HCT116 (cell line): Measurements from ENCODE around the gene CCDC120. TPM values are rescaled to one million over a fixed set of nuclear protein-coding genes. Genes with fewer than 3 reads are reported as not detected.

Experiments used
- ATAC-seq: fragments of 200-7000 bp; cut with Tn5 transposase; 2 replicates; pipeline ENCODE4 v1.9.1; 2020; ENCODE audit warnings: mild to moderate bottlenecking, moderate library complexity
- BruUV-seq: library from RNA; stranded (reverse); fragments of 400-500 nt; replicated peaks from 2 replicates; lab custom pipeline; 2021; lab: Mats Ljungman, UMichigan
- CTCF ChIA-PET: fragments of 300-600 bp; sonication (Branson Sonifier 250); formaldehyde crosslinking; loops from one replicate; lab custom pipeline; 2021; ENCODE audit warnings: antibody characterized with exemption; lab: Charles Lee
- POLR2A ChIA-PET: fragments of 300-600, 350-600 bp; sonication (Branson Sonifier 250); formaldehyde crosslinking; loops from one replicate; lab custom pipeline; 2021; ENCODE audit warnings: antibody characterized with exemption; lab: Charles Lee
- RAD21 ChIA-PET, 2 experiments: fragments of 300-600 bp; sonication (Branson Sonifier 250); formaldehyde crosslinking; loops; one replicate each; lab custom pipeline; 2023; ENCODE audit warnings: low total read pairs in 2 of 2; ENCODE audit not compliant: uncharacterized antibody in 2 of 2, unreplicated experiment in 2 of 2, low non-redundant PET in 1 of 2; lab: Charles Lee
- DNase-seq: peaks from one replicate; pipeline ENCODE4 v3.0.0-alpha.2; 2010; ENCODE audit warnings: low read depth, low spot score
- H2AFZ ChIP-seq: fragments of 200-600 bp; shearing (Covaris generic), sonication (generic); 2 replicates; pipeline ENCODE4 v1.6.1; 2017; ENCODE audit warnings: low read depth, mixed run types, mixed read lengths, antibody characterized with exemption, low read length; ENCODE audit not compliant: poor library complexity, severe bottlenecking
- H3K27ac ChIP-seq: 2 replicates; pipeline ENCODE4 v1.5.1; 2012; ENCODE audit warnings: low read depth, low read length
- H3K27me3 ChIP-seq: fragments of 200-600 bp; sonication (generic); 2 replicates; pipeline ENCODE4 v1.6.1; 2016; ENCODE audit warnings: mixed run types, low read length, mixed read lengths; ENCODE audit not compliant: insufficient read depth
- H3K36me3 ChIP-seq, 2 experiments: fragments of 200-500 bp in 1 of 2; fragments of 200-600 bp in 1 of 2; sonication (Bioruptor generic) in 1 of 2; sonication (generic) in 1 of 2; 2 replicates each; pipeline versions ENCODE4 v1.5.1 to v1.6.1; 2014 to 2016; ENCODE audit warnings: low read length in 2 of 2, inconsistent platforms in 1 of 2, mixed read lengths in 1 of 2, mixed run types in 1 of 2; ENCODE audit not compliant: insufficient read depth in 2 of 2, control insufficient read depth in 1 of 2
- H3K4me1 ChIP-seq, 2 experiments: fragments of 200-600 bp in 1 of 2; sonication (generic) in 1 of 2; 2 replicates each; pipeline versions ENCODE4 v1.5.1 to v1.6.1; 2012 to 2017; ENCODE audit warnings: low read length in 2 of 2, inconsistent platforms in 1 of 2, mild to moderate bottlenecking in 1 of 2, mixed read lengths in 1 of 2, mixed run types in 1 of 2, moderate library complexity in 1 of 2; ENCODE audit not compliant: insufficient read depth in 2 of 2, control insufficient read depth in 1 of 2
- H3K4me2 ChIP-seq: fragments of 200-600 bp; sonication (generic); 2 replicates; pipeline ENCODE4 v1.6.1; 2017; ENCODE audit warnings: mixed run types, low read length, mixed read lengths
- H3K4me3 ChIP-seq, 2 experiments: fragments of 200-600 bp in 1 of 2; sonication (generic) in 1 of 2; replicated peaks in 1 of 2; 2 replicates each; pipeline ENCODE4 v1.5.1; 2011 to 2016; ENCODE audit warnings: low read length in 2 of 2, control low read depth in 1 of 2, low read depth in 1 of 2, mild to moderate bottlenecking in 1 of 2, mixed read lengths in 1 of 2, mixed run types in 1 of 2
- H3K79me2 ChIP-seq: fragments of 200-600 bp; sonication (generic); 2 replicates; pipeline ENCODE4 v1.6.1; 2017; ENCODE audit warnings: mild to moderate bottlenecking, mixed run types, low read length, moderate library complexity, mixed read lengths; ENCODE audit not compliant: insufficient read depth
- H3K9ac ChIP-seq: fragments of 200-600 bp; sonication (generic); 2 replicates; pipeline ENCODE4 v1.6.1; 2016; ENCODE audit warnings: low read length, mixed read lengths
- H3K9me2 ChIP-seq: fragments of 200-600 bp; sonication (generic), shearing (Covaris generic); 2 replicates; pipeline ENCODE4 v1.6.1; 2017; ENCODE audit warnings: mixed run types, mild to moderate bottlenecking, moderate library complexity; ENCODE audit not compliant: insufficient read depth
- H3K9me3 ChIP-seq, 2 experiments: fragments of 200-500 bp in 1 of 2; fragments of 200-600 bp in 1 of 2; sonication (Bioruptor generic) in 1 of 2; sonication (generic) in 1 of 2; 2 replicates each; pipeline ENCODE4 v1.6.1; 2014 to 2017; ENCODE audit warnings: low read length in 2 of 2, mixed read lengths in 2 of 2, inconsistent platforms in 1 of 2, low read depth in 1 of 2, mild to moderate bottlenecking in 1 of 2, mixed run types in 1 of 2, moderate library complexity in 1 of 2; ENCODE audit not compliant: control insufficient read depth in 1 of 2, insufficient read depth in 1 of 2
- H4K20me1 ChIP-seq: fragments of 200-600 bp; sonication (generic), shearing (Covaris generic); 2 replicates; pipeline ENCODE4 v1.6.1; 2017; ENCODE audit warnings: mixed run types, mild to moderate bottlenecking, moderate library complexity; ENCODE audit not compliant: insufficient read depth
- ELF1 ChIP-seq: IDR thresholded peaks from 2 replicates; pipeline ENCODE4 v1.6.1; 2012; ENCODE audit warnings: low read depth, borderline replicate concordance
- SRF ChIP-seq: IDR thresholded peaks from 2 replicates; pipeline ENCODE4 v1.6.1; 2012; ENCODE audit warnings: low read depth
- YY1 ChIP-seq: IDR thresholded peaks from 2 replicates; pipeline ENCODE4 v1.6.1; 2011; ENCODE audit warnings: low read length, low read depth, moderate library complexity, mild to moderate bottlenecking; ENCODE audit not compliant: insufficient replicate concordance; ENCODE audit errors: extremely low read depth
- intact Hi-C: fragments of 100-400 bp; cut with micrococcal nuclease; formaldehyde crosslinking; loops from 2 replicates; pipeline ENCODE4 v1.10.0; 2022
- total RNA-seq: library from RNA; stranded (reverse); gene quantifications from one replicate; pipeline ENCODE4 v1.2.1, GENCODE V29; 2021; ENCODE audit not compliant: unreplicated experiment
- TF ChIP-seq, protein P1 (sequence below), 3 experiments: fragments of 200-600 bp in 1 of 3; sonication (generic) in 1 of 3; IDR thresholded peaks in 2 of 3; conservative IDR thresholded peaks in 1 of 3; 2 replicates each; pipeline ENCODE4 v1.5.1; 2012 to 2017; ENCODE audit warnings: low read depth in 2 of 3, low read length in 2 of 3, antibody characterized with exemption in 1 of 3, borderline replicate concordance in 1 of 3, control low read depth in 1 of 3, mild to moderate bottlenecking in 1 of 3, mixed read lengths in 1 of 3, mixed run types in 1 of 3, moderate library complexity in 1 of 3; ENCODE audit not compliant: insufficient read depth in 1 of 3
- TF ChIP-seq, protein P2 (sequence below): IDR thresholded peaks from 2 replicates; pipeline ENCODE4 v1.6.1; 2012

Gene CCDC120
- total RNA-seq, 1 experiment from 2014 or later = 13.5 TPM

DNA sequence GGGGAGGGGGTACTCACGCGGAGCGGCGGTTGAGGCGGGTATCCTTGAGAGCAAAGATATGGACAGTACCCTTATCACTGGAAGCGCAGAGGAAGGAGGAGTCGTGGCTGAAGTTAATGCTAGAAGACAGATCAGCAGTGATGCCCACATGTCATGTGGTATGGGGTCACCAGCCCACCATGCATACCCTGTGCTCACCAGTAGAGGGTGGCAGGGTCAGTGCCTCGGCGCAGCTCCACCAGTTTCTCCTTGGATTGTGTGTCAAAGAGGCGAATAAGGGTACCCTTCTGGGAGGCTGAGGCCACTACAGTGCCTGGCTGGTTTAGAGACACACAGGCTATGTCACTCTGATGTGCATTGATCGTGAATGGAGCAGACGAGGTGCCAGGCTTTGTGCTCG is 16.5 kb downstream of the CCDC120 start:
- ATAC-seq = no peak
- no peaks in the 10 kb centered on the region for H4K20me1 ChIP-seq
- intact Hi-C loops = no loop called here

DNA sequence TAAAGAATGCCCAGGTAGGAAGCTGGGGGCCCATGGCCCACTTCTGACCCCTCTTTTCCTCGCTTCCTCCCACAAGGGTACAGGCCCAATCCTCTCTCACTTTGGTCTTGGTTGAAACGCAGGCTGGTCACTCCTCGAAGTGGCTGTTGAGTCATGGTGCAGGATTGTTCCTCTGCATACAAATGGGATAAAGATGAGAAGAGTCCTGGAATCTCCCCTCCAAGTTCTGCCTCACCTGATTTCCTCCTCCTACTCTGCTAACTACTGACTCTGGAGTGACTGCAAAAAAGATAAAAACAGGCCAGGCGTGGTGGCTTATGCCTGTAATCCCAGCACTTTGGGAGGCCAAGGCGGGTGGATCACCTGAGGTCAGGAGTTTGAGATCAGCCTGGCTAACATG is 19.1 kb downstream of the CCDC120 start:
- no peak overlapping the region for H3K4me3 ChIP-seq
- no TSS peak for BruUV-seq
- no peak overlapping the region for H2AFZ ChIP-seq
- no peaks in the 10 kb centered on the region for H3K36me3 ChIP-seq
- TF ChIP-seq SRF = no peak
- no peak for TF ChIP-seq ELF1
- no peak for TF ChIP-seq YY1
- TF ChIP-seq, protein P1, sequence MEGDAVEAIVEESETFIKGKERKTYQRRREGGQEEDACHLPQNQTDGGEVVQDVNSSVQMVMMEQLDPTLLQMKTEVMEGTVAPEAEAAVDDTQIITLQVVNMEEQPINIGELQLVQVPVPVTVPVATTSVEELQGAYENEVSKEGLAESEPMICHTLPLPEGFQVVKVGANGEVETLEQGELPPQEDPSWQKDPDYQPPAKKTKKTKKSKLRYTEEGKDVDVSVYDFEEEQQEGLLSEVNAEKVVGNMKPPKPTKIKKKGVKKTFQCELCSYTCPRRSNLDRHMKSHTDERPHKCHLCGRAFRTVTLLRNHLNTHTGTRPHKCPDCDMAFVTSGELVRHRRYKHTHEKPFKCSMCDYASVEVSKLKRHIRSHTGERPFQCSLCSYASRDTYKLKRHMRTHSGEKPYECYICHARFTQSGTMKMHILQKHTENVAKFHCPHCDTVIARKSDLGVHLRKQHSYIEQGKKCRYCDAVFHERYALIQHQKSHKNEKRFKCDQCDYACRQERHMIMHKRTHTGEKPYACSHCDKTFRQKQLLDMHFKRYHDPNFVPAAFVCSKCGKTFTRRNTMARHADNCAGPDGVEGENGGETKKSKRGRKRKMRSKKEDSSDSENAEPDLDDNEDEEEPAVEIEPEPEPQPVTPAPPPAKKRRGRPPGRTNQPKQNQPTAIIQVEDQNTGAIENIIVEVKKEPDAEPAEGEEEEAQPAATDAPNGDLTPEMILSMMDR (IDR thresholded peaks at IDR 0.05 in 2 of 3, conservative IDR thresholded peaks at IDR 0.05 in 1 of 3; ENCODE audit: borderline replicate concordance in 1 of 3, insufficient read depth in 1 of 3, low read depth in 2 of 3, low read length in 2 of 3) = no peak
- H4K20me1 ChIP-seq = no peaks in the 10 kb centered on the region
- POLR2A ChIA-PET = interaction anchor here (0.6 kb wide), 1 partner anchor 332 kb away, joined by 6 read pairs; no protein-coding TSS in a partner anchor
- H3K27ac ChIP-seq = no peak overlapping the region
- no peak overlapping the region for H3K9ac ChIP-seq
- no peaks in the 10 kb centered on the region for H3K79me2 ChIP-seq
- H3K4me2 ChIP-seq = no peak overlapping the region
- DNase-seq (no peak), ATAC-seq (no peak)
- H3K27me3 ChIP-seq = no peaks in the 10 kb centered on the region
- H3K9me2 ChIP-seq = no peaks in the 10 kb centered on the region
- peaks cover 0 to 20% of the 10 kb centered on the region in 2 experiments; a peak in 2 of 4 replicates for H3K4me1 ChIP-seq
- RAD21 ChIA-PET = no interaction called here
- H3K9me3 ChIP-seq = no peaks in the 10 kb centered on the region
- CTCF ChIA-PET = no interaction called here
- intact Hi-C loops = no loop called here

More for the DNA sequence above, 16.5 kb downstream of the CCDC120 start:
- no peak overlapping the region for H3K4me3 ChIP-seq
- no peaks in the 10 kb centered on the region for H3K9me2 ChIP-seq
- H3K36me3 ChIP-seq = no peaks in the 10 kb centered on the region
- no peak overlapping the region for H3K4me2 ChIP-seq
- ChIA-PET POLR2A (no interaction called here), CTCF (no interaction called here), RAD21 (no interaction called here)
- H2AFZ ChIP-seq = no peak overlapping the region
- no TSS peak for BruUV-seq
- H3K27ac ChIP-seq = no peak overlapping the region
- H3K27me3 ChIP-seq = no peaks in the 10 kb centered on the region
- no peaks in the 10 kb centered on the region for H3K79me2 ChIP-seq
- no peak overlapping the region for H3K9ac ChIP-seq
- H3K4me1 ChIP-seq = peaks cover 0 to 20% of the 10 kb centered on the region in 2 experiments; a peak in 2 of 4 replicates
- no peak for DNase-seq
- H3K9me3 ChIP-seq = no peaks in the 10 kb centered on the region
- TF ChIP-seq, protein P2, sequence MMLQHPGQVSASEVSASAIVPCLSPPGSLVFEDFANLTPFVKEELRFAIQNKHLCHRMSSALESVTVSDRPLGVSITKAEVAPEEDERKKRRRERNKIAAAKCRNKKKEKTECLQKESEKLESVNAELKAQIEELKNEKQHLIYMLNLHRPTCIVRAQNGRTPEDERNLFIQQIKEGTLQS = no peak
- TF ChIP-seq, all 23 proteins: peak for 0
